SK-N-SH treated with all-trans-retinoic acid at 6 μM for 48 hours (cell line): ENCODE measurements around the gene SUSD4.

Experiments used
- ATAC-seq: fragments of 200-7000 bp; cut with Tn5 transposase; 3 replicates; pipeline ENCODE4 v1.9.1; 2020; ENCODE audit warnings: mild to moderate bottlenecking, moderate library complexity
- CSDC2 ChIP-seq: fragments of 250-450 bp; sonication (Bioruptor Pico); IDR thresholded peaks from 2 replicates; pipeline ENCODE4 v1.5.0; 2020; ENCODE audit warnings: mild to moderate bottlenecking, moderate library complexity
- CSRNP3 ChIP-seq: fragments of 250-450 bp; sonication (Bioruptor Pico); IDR thresholded peaks from 2 replicates; pipeline ENCODE4 v1.5.1; 2021; ENCODE audit warnings: mild to moderate bottlenecking, moderate library complexity
- ESRRG ChIP-seq: fragments of 250-450 bp; sonication (Bioruptor Pico); IDR thresholded peaks from 2 replicates; pipeline ENCODE4 v1.6.1; 2021; ENCODE audit warnings: mild to moderate bottlenecking
- GLIS3 ChIP-seq: fragments of 250-450 bp; sonication (Bioruptor Pico); IDR thresholded peaks from 2 replicates; pipeline ENCODE4 v1.5.0; 2020; ENCODE audit warnings: mild to moderate bottlenecking, moderate library complexity
- PATZ1 ChIP-seq: fragments of 250-450 bp; sonication (Bioruptor Pico); IDR thresholded peaks from 2 replicates; pipeline ENCODE4 v1.8.0; 2020; ENCODE audit warnings: mild to moderate bottlenecking, moderate library complexity, borderline replicate concordance
- POU6F1 ChIP-seq: fragments of 250-450 bp; sonication (Bioruptor Pico); IDR thresholded peaks from 2 replicates; pipeline ENCODE4 v1.8.0; 2021; ENCODE audit warnings: low read depth, mild to moderate bottlenecking, moderate library complexity, borderline replicate concordance
- PPARA ChIP-seq: fragments of 250-450 bp; sonication (Bioruptor Pico); IDR thresholded peaks from 2 replicates; pipeline ENCODE4 v1.5.0; 2020; ENCODE audit warnings: mild to moderate bottlenecking, borderline replicate concordance
- TCF4 ChIP-seq: fragments of 250-450 bp; sonication (Bioruptor Pico); IDR thresholded peaks from 2 replicates; pipeline ENCODE4 v1.8.0; 2021; ENCODE audit warnings: mild to moderate bottlenecking, moderate library complexity, borderline replicate concordance
- TOX ChIP-seq: fragments of 250-450 bp; sonication (Bioruptor Pico); IDR thresholded peaks from 2 replicates; pipeline ENCODE4 v1.8.0; 2021; ENCODE audit warnings: mild to moderate bottlenecking, moderate library complexity, borderline replicate concordance
- ZC3H10 ChIP-seq: fragments of 250-450 bp; sonication (Bioruptor Pico); IDR thresholded peaks from 2 replicates; pipeline ENCODE4 v1.5.1; 2021; ENCODE audit warnings: mild to moderate bottlenecking, moderate library complexity
- ZFP3 ChIP-seq: fragments of 250-450 bp; sonication (Bioruptor Pico); IDR thresholded peaks from 2 replicates; pipeline ENCODE4 v1.5.0; 2020; ENCODE audit warnings: mild to moderate bottlenecking, moderate library complexity
- ZFP30 ChIP-seq: fragments of 450-650 bp; formaldehyde crosslinking; IDR thresholded peaks from 2 replicates; pipeline ENCODE4 v1.5.0; 2022; ENCODE audit warnings: mild to moderate bottlenecking, moderate library complexity
- ZNF565 ChIP-seq: fragments of 450-650 bp; formaldehyde crosslinking; conservative IDR thresholded peaks from 2 replicates; pipeline ENCODE4 v1.5.0; 2020; ENCODE audit warnings: low read depth, mild to moderate bottlenecking, moderate library complexity
- ZNF8 ChIP-seq: fragments of 450-650 bp; formaldehyde crosslinking; IDR thresholded peaks from 2 replicates; pipeline ENCODE4 v1.5.0; 2020; ENCODE audit warnings: mild to moderate bottlenecking, moderate library complexity
- TF ChIP-seq, protein P1 (sequence below): fragments of 250-450 bp; sonication (Bioruptor Pico); IDR thresholded peaks from 2 replicates; pipeline ENCODE4 v1.5.0; 2020; ENCODE audit warnings: mild to moderate bottlenecking, moderate library complexity
- TF ChIP-seq, protein P2 (sequence below): fragments of 250-450 bp; sonication (Bioruptor Pico); IDR thresholded peaks from 2 replicates; pipeline ENCODE4 v1.5.1; 2020; ENCODE audit warnings: low read depth, mild to moderate bottlenecking, moderate library complexity

Gene SUSD4

GRCh38 chr1:223258751-223259198 is 105.2 kb downstream of the SUSD4 start (continued):
- TF ChIP-seq PATZ1, result no peak
- no peak for TF ChIP-seq ZNF8 (CRISPR knock-in tag)
- TF ChIP-seq TCF4 (CRISPR knock-in tag), result no peak

DNA sequence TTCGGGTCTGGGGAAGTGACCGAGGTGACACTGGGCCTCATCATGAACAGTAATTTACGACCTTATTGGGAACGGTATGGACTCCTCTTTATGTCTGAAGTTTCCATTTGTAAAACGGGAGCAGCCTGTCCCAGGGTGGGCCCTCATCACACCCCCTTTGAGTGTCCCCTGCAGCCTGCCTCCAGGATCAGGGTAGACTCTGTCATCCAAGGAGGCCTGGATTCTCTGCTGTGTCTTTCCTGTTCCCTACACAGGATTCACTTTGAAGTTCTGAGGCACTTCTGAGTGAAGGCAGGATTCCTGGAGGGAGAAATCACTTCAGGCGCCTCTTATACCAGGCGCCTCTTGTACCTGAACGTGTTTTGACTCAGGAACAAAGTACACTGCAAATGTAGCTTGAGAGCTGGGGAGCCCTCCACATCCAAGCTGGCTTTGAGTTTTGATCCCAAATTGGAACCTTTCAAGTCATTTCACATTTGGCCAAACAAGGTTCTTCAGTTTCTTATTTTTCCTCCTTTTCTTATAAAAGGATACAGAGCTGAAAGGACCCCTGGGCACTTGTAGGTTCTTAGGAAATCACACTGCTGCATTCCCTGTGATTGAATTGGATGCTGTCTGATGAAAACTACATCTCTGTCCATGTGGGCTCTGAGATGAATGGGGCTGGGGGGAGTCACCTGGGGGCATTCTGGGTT is 106.0 kb downstream of the SUSD4 start:
- no peak for ATAC-seq
- no peak for TF ChIP-seq CSDC2 (CRISPR knock-in tag)
- TF ChIP-seq, protein P1, sequence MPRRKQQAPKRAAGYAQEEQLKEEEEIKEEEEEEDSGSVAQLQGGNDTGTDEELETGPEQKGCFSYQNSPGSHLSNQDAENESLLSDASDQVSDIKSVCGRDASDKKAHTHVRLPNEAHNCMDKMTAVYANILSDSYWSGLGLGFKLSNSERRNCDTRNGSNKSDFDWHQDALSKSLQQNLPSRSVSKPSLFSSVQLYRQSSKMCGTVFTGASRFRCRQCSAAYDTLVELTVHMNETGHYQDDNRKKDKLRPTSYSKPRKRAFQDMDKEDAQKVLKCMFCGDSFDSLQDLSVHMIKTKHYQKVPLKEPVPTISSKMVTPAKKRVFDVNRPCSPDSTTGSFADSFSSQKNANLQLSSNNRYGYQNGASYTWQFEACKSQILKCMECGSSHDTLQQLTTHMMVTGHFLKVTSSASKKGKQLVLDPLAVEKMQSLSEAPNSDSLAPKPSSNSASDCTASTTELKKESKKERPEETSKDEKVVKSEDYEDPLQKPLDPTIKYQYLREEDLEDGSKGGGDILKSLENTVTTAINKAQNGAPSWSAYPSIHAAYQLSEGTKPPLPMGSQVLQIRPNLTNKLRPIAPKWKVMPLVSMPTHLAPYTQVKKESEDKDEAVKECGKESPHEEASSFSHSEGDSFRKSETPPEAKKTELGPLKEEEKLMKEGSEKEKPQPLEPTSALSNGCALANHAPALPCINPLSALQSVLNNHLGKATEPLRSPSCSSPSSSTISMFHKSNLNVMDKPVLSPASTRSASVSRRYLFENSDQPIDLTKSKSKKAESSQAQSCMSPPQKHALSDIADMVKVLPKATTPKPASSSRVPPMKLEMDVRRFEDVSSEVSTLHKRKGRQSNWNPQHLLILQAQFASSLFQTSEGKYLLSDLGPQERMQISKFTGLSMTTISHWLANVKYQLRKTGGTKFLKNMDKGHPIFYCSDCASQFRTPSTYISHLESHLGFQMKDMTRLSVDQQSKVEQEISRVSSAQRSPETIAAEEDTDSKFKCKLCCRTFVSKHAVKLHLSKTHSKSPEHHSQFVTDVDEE (CRISPR knock-in tag), result no peak
- TF ChIP-seq ZNF565 (CRISPR knock-in tag), result no peak
- TF ChIP-seq ZC3H10 (CRISPR knock-in tag), result no peak
- TF ChIP-seq, protein P2, sequence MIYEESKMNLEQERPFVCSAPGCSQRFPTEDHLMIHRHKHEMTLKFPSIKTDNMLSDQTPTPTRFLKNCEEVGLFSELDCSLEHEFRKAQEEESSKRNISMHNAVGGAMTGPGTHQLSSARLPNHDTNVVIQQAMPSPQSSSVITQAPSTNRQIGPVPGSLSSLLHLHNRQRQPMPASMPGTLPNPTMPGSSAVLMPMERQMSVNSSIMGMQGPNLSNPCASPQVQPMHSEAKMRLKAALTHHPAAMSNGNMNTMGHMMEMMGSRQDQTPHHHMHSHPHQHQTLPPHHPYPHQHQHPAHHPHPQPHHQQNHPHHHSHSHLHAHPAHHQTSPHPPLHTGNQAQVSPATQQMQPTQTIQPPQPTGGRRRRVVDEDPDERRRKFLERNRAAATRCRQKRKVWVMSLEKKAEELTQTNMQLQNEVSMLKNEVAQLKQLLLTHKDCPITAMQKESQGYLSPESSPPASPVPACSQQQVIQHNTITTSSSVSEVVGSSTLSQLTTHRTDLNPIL (CRISPR knock-in tag), result no peak
- TF ChIP-seq TOX, result no peak
- TF ChIP-seq POU6F1, result no peak
- TF ChIP-seq PATZ1, result no peak
- TF ChIP-seq, all 23 proteins: peak for 0

GRCh38 chr1:223256034-223256433 is 107.9 kb downstream of the SUSD4 start:
- ATAC-seq, result no peak
- no peak for TF ChIP-seq PPARA (CRISPR knock-in tag)
- no peak for TF ChIP-seq PATZ1
- no peak for TF ChIP-seq ESRRG
- no peak for TF ChIP-seq CSRNP3 (CRISPR knock-in tag)
- TF ChIP-seq TCF4 (CRISPR knock-in tag), result no peak
- TF ChIP-seq ZFP30 (CRISPR knock-in tag), result no peak
- TF ChIP-seq POU6F1, result no peak
- TF ChIP-seq GLIS3 (CRISPR knock-in tag), result no peak
- TF ChIP-seq, protein P1 (CRISPR knock-in tag), result no peak
- TF ChIP-seq ZFP3 (CRISPR knock-in tag), result no peak
